ENCODE results near the gene PEPD.

The PEPD gene

DNA sequence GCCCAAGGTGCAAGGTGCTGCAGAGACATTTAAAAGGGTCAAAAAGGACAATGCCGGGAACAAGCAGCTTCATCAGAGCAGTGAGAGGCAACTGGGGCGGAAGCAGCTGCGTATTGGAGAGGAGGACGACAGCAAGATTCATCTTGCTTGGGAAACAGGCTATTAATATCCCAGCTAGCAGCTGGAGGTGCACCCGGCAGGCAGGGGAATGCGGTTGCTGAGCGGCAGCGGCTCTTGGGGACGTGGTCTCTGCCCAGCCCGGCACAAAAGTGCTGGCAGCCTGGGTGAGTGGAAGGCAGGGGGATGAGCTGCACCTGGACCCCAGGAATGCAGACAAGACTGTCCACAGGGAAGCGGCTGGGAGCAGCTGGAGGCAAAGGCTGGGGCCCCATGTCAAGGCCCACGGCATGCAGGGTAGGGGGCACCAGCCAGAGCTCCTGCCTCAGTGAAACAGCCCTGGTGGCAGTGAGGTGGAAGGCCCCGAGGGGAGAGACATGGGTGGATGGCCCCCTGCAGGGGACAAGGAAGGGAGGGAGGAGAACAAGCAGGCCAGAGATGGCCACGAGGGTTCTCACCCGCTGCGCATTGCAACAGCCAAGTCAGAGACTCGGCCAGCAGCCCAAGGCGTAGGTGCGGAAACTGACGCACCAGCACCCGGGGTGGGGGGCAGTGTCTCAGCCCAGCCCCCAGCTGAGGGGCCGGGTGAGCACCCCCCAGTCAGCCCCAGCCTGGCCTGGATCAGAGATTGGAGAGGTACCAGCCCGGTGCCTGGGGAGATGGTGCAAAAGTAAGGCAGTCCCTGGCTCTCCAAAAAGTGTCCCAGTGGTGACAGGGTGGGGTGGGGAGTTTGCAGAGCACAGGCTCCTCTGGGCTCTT, 34.4 kb downstream of the PEPD start:
- no peaks in the 10 kb centered on the region for H3K9me3 ChIP-seq (replicated peaks; ENCODE audit: insufficient read depth, low read length)
- H3K4me3 ChIP-seq (ENCODE audit: low read length), result no peak overlapping the region
- H3K27ac ChIP-seq (ENCODE audit: low read length), result no peak overlapping the region
- no peak for DNase-seq
- H3K27me3 ChIP-seq (replicated peaks; ENCODE audit: insufficient read depth, low read length), result no peaks in the 10 kb centered on the region
- H4K20me1 ChIP-seq (ENCODE audit: insufficient read depth, low read length), result no peaks in the 10 kb centered on the region
- H3K36me3 ChIP-seq (replicated peaks; ENCODE audit: insufficient read depth, low read length), result no peaks in the 10 kb centered on the region
- no peak overlapping the region for H3K9ac ChIP-seq (ENCODE audit: low read length)
- H3K79me2 ChIP-seq (ENCODE audit: low read length), result no peaks in the 10 kb centered on the region
- H3K4me2 ChIP-seq (ENCODE audit: low read depth, low read length), result no peak overlapping the region
- TF ChIP-seq EZH2phosphoT487 (IDR thresholded peaks at IDR 0.05; ENCODE audit: low read length), result no peak
- no peak for TF ChIP-seq EZH2 (optimal IDR thresholded peaks at IDR 0.05; ENCODE audit: low read depth, low read length)
- no peaks in the 10 kb centered on the region for H3F3A ChIP-seq (ENCODE audit: insufficient read depth, low read length)
- H3K4me1 ChIP-seq (ENCODE audit: low read length), result no peaks in the 10 kb centered on the region
- no peak overlapping the region for H2AFZ ChIP-seq (ENCODE audit: low read length)
- H3K9me2 ChIP-seq (replicated peaks; ENCODE audit: insufficient read depth, low read length), result no peaks in the 10 kb centered on the region

DNA sequence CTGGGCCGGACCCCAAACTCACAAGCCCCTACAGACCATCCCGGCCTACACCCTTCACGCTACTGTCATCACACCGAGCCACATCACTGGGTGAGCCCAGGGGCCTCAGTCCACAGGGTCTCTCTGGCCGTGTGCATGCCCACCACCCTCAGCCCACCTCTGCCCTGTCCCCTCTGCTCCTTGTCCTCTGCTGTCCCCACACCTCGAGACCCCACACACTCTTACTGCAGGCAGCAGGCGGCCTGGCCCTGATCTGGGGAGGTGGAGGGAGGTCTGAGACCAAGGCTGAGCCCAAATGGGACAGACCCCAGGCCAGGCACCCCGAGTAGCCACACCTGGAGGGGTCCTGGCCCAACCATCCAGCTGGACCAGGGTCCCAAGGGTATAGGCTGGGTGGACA, 35.2 kb downstream of the PEPD start:
- Histone ChIP-seq H3K9me2 (replicated peaks; ENCODE audit: insufficient read depth, low read length) (no peaks in the 10 kb centered on the region), H3K4me3 (ENCODE audit: low read length) (no peak overlapping the region), H3K27ac (ENCODE audit: low read length) (no peak overlapping the region), H3K36me3 (replicated peaks; ENCODE audit: insufficient read depth, low read length) (no peaks in the 10 kb centered on the region), H3K4me1 (ENCODE audit: low read length) (no peaks in the 10 kb centered on the region), H3K9me3 (replicated peaks; ENCODE audit: insufficient read depth, low read length) (no peaks in the 10 kb centered on the region), H3K27me3 (replicated peaks; ENCODE audit: insufficient read depth, low read length) (no peaks in the 10 kb centered on the region), H3F3A (ENCODE audit: insufficient read depth, low read length) (no peaks in the 10 kb centered on the region), H3K79me2 (ENCODE audit: low read length) (no peaks in the 10 kb centered on the region), H2AFZ (ENCODE audit: low read length) (no peak overlapping the region), H3K9ac (ENCODE audit: low read length) (no peak overlapping the region), H3K4me2 (ENCODE audit: low read depth, low read length) (no peak overlapping the region), H4K20me1 (ENCODE audit: insufficient read depth, low read length) (no peaks in the 10 kb centered on the region)
- TF ChIP-seq EZH2phosphoT487 (IDR thresholded peaks at IDR 0.05; ENCODE audit: low read length) (no peak), CTCF (IDR thresholded peaks at IDR 0.05; ENCODE audit: low read length) (no peak), EZH2 (optimal IDR thresholded peaks at IDR 0.05; ENCODE audit: low read depth, low read length) (no peak)
- no peak for DNase-seq

GRCh38 chr19:33484226-33484774, 37.3 kb downstream of the PEPD start:
- Histone ChIP-seq H4K20me1 (ENCODE audit: insufficient read depth, low read length) (no peaks in the 10 kb centered on the region), H3K9me2 (replicated peaks; ENCODE audit: insufficient read depth, low read length) (no peaks in the 10 kb centered on the region), H3K4me2 (ENCODE audit: low read depth, low read length) (no peak overlapping the region), H2AFZ (ENCODE audit: low read length) (no peak overlapping the region), H3K4me3 (ENCODE audit: low read length) (no peak overlapping the region), H3K79me2 (ENCODE audit: low read length) (no peaks in the 10 kb centered on the region), H3K36me3 (replicated peaks; ENCODE audit: insufficient read depth, low read length) (no peaks in the 10 kb centered on the region), H3K4me1 (ENCODE audit: low read length) (no peaks in the 10 kb centered on the region), H3K27me3 (replicated peaks; ENCODE audit: insufficient read depth, low read length) (no peaks in the 10 kb centered on the region), H3K9ac (ENCODE audit: low read length) (no peak overlapping the region), H3F3A (ENCODE audit: insufficient read depth, low read length) (no peaks in the 10 kb centered on the region), H3K9me3 (replicated peaks; ENCODE audit: insufficient read depth, low read length) (no peaks in the 10 kb centered on the region), H3K27ac (ENCODE audit: low read length) (no peak overlapping the region)
- no peak for TF ChIP-seq EZH2 (optimal IDR thresholded peaks at IDR 0.05; ENCODE audit: low read depth, low read length)
- no peak for TF ChIP-seq CTCF (IDR thresholded peaks at IDR 0.05; ENCODE audit: low read length)
- TF ChIP-seq EZH2phosphoT487 (IDR thresholded peaks at IDR 0.05; ENCODE audit: low read length), result no peak
- DNase-seq, result no peak

GRCh38 chr19:33482476-33482875, 39.1 kb downstream of the PEPD start:
- Histone ChIP-seq H3K9me2 (replicated peaks; ENCODE audit: insufficient read depth, low read length) (no peaks in the 10 kb centered on the region), H3K27me3 (replicated peaks; ENCODE audit: insufficient read depth, low read length) (no peaks in the 10 kb centered on the region), H3K9me3 (replicated peaks; ENCODE audit: insufficient read depth, low read length) (no peaks in the 10 kb centered on the region), H3K4me1 (ENCODE audit: low read length) (no peaks in the 10 kb centered on the region), H3K4me3 (ENCODE audit: low read length) (no peak overlapping the region), H3K27ac (ENCODE audit: low read length) (no peak overlapping the region), H3K9ac (ENCODE audit: low read length) (no peak overlapping the region), H2AFZ (ENCODE audit: low read length) (no peak overlapping the region), H3K36me3 (replicated peaks; ENCODE audit: insufficient read depth, low read length) (no peaks in the 10 kb centered on the region), H3K79me2 (ENCODE audit: low read length) (no peaks in the 10 kb centered on the region), H3F3A (ENCODE audit: insufficient read depth, low read length) (no peaks in the 10 kb centered on the region), H3K4me2 (ENCODE audit: low read depth, low read length) (no peak overlapping the region), H4K20me1 (ENCODE audit: insufficient read depth, low read length) (no peaks in the 10 kb centered on the region)
- no peak for DNase-seq
- TF ChIP-seq CTCF (IDR thresholded peaks at IDR 0.05; ENCODE audit: low read length) (no peak), EZH2phosphoT487 (IDR thresholded peaks at IDR 0.05; ENCODE audit: low read length) (no peak), EZH2 (optimal IDR thresholded peaks at IDR 0.05; ENCODE audit: low read depth, low read length) (no peak)
